ENCODE measurements around the gene ANKRD55.
"Not testable (repeated sequence)": the region's sequence is repeated elsewhere in the genome, so short reads cannot be mapped to it uniquely, and the experiment has no call there.

The ANKRD55 gene

DNA sequence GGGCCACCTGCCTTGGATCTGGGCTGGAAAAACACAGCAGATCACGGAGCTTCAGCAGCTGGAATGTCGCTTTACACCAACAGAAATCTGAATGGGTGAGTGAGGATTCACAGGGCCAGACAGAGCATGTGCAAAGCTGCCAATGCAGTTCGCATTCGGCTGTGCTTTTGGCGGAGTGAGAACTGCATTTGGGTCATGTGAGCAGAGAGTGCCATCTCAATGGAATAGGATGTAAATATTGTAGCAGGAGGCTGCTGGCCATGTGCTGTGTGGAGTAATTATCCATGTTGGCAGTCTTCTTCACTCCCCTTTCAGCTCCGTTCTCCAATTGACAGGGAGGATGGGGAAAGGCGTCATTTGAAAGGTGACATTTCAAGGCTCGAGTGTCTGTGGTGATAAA is at the start of gene ANKRD55:
Gene ANKRD55 (minus strand): TSS at position 101 of the 400 bp plus-strand sequence. CDS start 417 bp downstream, outside the sequence.
- DNase-seq = no peak

DNA sequence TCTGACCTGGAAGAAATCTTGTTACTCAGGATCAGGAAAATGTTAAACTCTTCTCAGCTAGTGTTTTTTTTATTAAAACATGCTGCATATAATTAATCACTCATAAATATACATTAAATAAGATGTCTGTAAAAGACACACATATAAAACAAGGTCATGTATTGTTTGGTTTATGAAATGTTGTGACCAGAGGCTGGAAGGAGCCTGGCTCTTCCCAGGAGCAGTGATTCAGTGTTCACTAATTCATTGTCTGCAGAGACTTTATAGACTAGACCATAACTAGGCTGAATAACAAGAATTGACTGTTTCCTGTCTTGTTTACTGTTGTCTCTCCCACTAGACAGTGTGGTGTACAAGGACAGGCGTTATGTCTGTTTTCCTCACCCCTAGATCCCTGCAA is 49.1 kb upstream of the ANKRD55 start:
- no peak for DNase-seq

DNA sequence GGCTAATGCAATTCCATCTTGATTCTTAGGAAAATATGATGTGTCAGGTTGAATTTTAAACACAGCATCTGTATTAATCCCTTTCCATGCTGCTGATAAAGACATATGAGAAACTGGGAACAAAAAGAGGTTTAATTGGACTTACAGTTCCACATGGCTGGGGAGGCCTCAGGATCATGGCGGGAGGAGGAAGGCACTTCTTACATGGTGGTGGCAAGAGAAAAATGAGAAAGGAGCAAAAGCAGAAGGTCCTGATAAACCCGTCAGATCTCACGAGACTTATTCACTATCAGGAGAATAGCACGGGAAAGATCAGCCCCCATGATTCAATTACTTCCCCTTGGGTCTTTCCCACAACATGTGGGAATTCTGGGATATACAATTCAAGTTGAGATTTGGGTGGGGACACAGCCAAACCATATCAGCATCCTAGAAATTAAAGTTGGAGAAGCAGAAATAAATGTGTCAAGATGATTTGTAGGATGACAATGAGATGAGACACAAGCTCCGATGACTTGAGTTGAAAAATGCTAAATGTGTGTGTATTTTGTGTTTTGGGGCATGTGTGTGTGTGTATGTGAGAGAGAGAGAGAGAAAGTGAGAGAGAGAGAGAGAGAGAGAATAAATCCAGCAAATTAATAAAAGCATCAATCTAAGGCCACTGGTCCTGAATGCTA is 48.5 kb upstream of the ANKRD55 start:
- DNase-seq = no peak

DNA sequence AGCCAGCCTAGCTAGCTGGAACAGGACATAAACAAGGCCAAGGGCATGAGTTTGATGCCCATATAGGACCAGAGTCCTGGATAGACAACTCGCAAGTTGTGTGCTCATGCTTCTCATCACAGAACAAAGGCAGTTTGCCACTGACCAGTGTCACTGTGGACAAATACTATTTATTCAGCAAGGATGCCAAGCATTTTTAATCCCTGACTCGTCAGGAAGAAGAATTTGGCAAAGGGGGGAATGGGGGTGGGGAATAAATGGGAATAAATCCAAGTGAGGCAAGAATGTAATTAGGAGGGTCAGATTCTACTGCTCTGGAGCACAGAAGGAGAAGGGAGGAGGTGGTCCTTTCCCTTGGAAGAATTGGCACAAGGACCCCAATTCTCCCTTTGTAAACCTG is 46.8 kb upstream of the ANKRD55 start:
- no peak for DNase-seq

DNA sequence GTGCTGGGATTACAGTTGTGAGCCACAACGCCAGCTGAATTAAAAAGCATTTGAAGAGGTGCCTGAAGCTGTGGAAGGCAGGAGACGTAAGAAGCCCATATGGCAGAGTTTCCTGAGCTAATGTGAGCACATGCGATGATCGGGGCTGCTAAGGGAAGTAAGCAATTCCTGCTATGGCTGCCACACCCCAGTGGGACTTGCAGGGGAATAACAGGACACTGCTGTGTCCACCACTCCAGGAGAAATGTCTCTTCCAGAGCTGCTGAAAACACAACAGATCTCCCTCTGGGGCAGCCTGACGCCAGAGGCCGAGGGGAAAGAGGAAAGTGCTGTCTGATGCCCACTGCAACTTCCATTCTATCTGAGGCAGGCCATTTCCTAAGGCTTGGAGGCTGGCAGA is 46.2 kb upstream of the ANKRD55 start:
- no peak for DNase-seq

DNA sequence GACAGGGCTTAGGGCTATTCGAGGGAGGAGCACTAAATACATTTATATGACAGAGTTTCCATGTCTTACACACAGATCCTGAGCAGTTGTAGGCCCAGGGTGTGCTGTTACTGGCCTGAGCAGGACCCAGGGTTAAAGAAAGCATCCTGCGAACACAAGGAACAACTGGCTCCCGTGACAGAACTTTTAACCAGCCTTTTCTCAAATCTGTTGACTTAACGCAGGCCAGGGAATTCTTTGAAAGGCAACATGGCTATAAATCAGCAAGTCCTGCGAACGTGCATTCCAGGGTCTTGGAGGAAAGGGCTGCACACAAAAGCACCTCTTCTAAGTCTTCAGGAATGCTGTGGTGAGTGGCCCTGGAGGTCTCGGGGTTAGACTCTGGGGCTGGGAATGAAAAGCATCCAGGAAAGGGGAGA is 45.2 kb upstream of the ANKRD55 start:
- DNase-seq = no peak

DNA sequence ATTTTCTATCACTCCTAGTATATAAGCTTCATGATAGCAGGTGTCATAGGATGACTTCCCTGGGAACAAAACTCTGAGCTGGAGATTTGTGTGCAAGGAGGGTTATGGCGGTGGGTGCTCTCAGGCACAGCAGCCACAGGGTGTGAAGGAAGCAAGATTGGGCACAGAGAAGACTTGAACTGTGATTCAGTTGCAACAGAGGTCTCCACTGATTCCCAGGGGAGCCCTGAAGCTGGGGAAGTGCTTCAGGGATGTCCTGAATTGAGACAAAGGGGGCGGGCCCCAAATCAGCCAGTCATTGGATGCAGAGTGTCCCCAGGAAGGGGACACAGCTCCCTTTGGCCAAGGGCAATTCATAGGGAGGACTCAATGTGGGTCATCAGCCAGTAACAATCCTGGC is 44.4 kb upstream of the ANKRD55 start:
- no peak for DNase-seq

DNA sequence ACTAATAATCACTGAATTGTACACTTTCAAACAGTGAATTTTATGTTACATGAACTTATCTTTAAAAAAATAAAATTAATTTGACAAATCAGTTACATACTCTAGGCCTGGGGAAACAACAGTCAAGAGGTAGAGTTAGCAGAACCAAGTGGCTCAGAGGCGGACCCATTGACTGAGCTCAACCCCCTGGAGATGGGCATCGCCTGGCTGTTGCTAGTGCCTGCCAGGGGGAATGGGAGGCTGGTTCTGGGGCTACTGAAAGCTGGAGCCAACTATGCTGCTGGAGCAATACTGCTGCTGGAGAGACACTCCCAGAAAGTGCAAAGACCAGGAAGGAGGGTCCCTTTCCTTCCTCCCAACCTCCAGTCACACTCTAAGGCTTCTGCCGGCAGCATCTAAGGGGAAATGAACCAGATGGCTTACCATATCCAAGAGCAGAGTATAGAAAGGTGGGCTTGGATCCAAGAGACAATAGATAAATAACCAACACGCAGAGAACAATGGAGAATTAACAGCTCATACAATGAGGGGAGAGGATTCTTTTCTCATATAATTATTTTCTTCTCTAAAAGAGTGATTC is 40.3 kb upstream of the ANKRD55 start:
- no peak for DNase-seq

DNA sequence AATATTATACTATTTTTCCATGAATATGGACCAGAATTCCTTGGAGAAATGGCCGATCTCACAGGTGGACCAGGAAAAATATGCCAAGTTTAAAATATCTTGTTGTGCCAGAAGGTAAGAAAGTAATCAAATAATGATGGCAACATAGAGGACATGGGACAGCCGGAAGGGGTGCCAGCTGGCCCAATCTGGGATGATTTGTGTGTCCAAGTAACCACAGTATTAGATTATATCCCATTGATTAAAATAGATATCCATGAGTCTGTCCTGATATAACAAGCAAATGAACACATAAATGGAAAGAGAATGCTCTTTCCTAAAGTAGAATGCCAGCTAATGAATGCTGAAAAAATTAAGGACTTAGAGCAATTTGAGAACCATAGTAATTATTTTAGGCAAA is 39.6 kb upstream of the ANKRD55 start:
- DNase-seq = no peak

DNA sequence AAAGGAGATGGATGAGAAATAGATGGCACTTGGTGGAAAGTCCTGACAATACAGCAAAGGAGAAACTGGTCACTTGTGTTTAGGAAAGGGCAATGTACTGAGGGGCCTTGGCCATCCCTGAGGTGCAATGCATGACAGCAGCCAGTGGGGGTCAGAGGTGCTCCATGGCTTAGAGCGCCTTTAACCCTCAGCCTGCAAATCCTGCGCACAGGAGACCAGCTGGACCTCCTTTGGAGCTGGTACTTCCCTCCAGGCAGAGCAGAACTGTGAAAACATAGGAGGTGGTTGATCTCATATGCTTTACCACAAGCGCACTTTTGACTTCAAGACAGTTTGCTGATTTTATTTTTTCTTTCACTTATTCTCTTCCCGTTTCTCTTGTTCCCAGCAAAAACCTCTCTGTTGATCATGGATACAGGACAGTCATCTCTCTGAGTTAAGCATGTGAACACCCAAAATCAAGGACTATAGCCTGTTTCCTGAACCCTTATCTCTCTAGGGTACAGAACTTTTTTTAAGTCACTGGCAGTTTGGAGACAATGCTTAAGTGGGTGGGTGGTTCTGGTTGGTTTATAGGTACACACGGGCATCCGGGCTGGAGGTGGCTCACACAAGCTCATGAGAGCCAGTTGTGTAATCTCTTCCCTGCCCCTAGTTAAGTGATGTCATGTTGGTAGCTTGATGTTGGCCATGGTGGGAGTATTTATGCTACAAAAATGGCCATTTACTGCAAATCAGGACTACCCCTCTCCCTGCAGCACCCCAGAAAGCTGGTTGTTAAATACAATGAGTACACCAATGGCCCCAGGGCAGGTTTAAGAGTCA is 37.6 kb upstream of the ANKRD55 start:
- DNase-seq = peak; percentile 79

DNA sequence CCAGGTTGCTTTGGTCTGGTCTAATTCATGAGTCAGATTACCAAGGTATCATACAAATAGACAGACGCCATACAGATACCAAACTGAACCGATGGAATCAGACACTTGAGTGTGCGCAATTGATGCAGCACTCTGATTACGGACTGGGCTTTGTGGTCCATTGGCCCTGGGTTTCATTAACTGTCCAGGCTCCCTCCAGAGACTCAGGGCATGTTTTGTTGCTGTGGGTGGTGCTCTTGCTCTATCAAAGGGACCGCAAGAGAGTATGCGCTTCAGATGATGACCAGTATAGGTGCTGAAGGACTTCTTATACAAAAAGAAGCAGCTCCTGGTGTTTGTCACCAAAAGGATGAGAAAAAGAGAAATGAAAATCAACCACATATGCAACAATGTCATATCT is 36.9 kb upstream of the ANKRD55 start:
- DNase-seq = no peak

DNA sequence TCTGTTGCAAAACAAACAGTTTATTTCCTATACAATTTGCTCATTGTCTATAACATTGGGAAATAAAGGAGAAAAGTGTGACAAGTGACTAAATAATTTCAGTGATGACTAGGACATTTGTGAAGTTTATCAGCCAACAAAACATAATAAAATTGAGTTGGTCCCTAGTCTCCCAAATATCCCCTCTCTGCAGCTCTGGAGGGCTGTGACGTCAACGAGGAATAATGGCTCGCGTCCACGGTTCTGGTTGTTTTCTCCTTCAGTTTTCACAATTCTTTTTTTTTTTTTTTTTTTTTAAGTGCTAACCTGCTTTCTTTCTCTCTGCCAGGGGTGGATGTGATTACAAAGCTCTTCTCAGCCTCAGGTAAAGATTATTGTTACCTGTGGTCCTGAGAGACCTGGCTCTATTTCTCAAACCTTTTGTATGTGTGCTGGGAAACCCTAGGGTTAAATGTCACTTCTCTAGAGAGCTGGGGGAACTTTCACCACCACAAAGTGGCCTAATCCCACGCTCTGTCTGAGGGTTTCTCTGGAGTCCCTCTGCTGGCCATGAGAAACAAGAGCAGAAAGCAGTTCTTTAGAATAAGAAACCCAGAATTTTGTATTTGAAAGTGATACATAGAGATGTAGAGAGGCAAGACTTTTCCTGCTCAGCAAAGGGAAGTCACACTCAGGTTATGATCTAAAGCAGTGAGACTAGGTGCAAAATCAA is 36.2 kb upstream of the ANKRD55 start:
- no peak for DNase-seq

DNA sequence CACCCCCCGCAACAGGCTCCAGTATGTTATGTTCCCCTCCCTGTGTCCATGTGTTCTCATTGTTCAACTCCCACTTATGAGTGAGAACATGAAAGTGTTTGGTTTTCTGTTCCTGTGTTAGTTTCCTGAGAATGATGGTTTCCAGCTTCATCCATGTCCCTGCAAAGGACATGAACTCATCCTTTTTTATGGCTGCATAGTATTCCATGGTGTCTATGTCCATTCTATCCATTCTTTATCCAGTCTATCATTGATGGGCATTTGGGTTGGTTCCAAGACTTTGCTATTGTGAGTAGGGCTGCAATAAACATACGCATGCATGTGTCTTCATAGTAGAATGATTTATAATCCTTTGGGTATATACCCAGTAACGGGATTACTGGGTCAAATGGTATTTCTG is 35.6 kb upstream of the ANKRD55 start:
- not testable (repeated sequence) for DNase-seq

DNA sequence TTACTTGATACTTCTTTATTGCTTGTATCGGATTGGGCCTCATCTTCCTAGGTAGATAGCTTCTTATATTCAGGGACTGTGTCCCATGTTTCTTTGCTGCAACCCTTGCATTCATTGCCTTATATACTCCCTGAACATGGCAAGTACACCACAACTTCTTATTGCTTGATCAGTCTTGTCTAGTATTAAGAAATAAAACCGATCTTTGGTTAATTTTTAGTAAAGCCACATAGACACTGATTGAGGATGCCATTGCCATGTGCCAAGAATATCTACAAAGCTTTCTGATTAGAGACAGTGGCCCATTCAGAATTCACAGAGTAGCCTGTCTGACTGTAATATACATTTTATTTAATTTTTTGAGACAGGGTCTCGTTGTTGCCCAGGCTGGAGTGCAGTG is 34.7 kb upstream of the ANKRD55 start:
- no peak for DNase-seq

DNA sequence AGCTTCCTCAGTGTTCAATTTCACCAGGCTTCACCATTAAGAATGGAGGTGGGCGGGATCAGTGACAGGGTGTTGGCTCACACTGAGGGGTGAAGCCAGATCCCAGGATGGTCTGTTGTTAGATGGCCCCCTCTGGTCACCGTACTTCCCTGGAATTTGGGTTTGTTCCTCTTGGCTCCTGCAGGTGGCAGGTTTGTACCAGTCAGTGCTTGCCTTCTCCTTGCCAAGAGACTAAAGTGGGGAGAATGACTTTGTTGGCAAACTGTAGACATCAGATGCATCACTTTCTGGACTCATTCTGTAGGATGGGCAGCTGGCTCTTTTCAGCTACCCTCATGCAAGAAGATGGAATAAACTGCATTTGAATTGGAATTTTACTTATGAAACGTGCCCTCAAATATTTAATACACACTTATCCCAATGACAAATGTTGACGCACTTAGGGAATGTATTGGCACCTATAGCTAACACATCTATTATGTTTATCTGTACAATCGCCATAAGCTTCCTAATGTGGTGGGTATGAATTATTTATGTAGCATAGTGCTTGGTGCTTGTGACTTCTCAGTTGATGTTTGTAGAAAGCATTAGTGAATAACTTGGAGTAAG is 31.4 kb upstream of the ANKRD55 start:
- no peak for DNase-seq

DNA sequence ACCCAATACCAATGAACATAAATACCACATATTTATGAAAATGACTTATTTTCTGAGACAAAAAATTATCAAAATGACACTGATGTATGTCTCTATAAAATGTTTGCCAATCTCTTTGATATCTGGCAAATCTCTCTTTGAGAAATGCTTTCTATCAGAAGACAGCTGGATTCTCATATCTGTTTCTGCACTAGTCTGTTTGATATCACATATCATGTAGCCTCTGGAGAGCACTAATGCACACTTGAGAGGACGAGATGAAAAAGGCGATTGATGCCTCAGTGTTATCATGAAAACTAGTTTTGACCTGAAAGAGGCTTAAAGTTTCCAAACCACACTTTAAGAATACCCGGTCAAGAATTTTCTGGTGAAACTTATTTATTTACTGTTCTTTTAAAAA is 29.1 kb upstream of the ANKRD55 start:
- DNase-seq = no peak

DNA sequence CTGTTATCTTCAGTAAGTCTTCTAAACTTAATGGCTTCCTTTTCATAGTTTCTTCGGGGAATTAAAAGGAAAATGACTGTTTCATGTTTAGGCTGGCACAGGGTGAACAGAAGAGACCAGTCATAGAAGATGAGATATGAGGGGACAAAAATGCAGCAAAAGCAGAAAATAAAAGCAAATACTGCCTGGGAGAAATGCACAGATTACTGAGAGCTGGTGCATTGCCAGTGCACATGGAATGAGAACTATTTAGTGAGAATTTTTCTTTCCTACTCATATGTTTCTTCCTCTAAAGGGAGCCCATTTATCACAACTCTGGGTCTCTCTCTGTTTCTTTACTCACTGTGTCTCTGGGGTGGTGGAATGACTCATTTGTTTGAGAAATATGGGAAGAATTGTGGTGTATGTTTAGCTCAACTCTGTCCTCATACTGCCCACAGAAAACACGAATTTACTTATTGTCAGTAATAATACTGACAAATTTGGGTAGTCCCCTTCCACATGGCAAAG is 25.9 kb upstream of the ANKRD55 start:
- DNase-seq = no peak

DNA sequence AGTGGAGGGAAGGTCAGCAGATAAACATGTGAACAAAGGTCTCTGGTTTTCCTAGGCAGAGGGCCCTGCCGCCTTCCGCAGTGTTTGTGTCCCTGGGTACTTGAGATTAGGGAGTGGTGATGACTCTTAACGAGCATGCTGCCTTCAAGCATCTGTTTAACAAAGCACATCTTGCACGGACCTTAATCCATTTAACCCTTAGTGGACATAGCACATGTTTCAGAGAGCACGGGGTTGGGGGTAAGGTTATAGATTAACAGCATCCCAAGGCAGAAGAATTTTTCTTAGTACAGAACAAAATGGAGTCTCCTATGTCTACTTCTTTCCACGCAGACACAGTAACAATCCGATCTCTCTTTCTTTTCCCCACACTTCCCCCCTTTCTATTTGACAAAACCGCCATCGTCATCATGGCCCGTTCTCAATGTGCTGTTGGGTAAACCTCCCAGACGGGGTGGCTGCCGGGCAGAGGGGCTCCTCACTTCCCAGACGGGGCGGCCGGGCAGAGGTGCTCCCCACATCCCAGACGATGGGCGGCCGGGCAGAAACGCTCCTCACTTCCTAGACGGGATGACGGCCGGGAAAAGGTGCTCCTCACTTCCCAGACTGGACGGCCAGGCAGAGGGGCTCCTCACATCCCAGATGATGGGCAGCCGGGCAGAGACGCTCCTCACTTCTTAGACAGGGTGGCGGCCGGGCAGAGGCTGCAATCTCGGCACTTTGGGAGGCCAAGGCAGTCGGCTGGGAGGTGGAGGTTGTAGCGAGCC is 24.8 kb upstream of the ANKRD55 start:
- DNase-seq = not testable (repeated sequence)

DNA sequence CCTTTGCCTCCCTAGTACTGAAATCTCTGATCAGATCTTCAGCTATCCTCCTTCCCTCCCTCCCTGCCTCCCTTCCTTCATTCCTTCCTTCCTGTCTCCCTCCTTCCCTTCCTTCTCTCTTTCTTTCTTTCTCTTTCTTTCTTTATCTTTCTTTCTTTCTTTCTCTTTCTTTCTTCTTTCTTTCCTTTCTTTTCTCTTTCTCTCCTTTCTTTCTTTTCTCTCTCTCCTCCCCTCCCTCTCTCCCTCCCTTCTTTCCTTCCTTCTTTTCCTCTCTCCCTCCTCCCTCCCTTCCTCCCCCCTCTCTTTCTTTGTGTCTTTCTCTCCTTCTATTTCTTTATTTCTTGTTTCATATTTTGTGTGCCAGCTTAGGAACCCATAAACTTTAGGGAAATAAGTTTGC is 23.9 kb upstream of the ANKRD55 start:
- DNase-seq = no peak

DNA sequence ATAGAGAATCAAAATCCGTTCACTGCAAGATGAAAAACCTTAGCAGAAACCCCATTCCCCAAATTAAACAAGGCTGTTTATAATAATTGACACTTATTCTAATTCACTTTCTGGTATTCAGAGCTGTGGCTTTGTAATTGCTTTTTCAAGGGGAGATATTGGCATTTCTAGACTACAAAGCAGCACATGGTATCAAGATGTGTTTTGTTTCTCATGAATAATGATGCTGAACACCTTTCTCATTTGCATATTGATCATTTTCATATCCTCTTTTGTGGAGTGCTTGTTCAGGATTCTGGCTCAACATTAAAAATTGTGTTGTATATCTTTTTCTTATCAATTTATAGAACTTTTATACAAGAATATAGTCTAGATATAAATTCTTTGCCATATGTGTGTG is 22.4 kb upstream of the ANKRD55 start:
- no peak for DNase-seq

DNA sequence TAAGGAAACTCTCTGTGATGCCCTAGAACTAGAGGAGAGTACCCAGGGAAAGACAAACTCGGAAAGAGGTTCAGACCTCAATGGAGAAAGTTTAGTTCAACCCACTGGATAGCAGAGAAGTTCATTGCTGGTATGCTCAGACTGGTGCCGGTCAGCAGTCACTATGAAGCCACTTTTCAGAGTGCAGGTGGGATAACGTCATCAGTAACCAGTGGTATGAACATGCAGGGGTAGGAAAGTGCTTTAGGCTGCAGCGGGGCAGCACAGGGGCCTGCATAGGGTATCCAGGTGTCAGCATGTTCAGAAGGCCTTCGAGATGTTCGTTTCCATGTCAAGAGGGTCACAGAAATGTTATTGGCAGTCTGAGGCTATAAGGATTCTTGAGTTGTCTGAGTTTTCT is 20.8 kb upstream of the ANKRD55 start:
- no peak for DNase-seq

DNA sequence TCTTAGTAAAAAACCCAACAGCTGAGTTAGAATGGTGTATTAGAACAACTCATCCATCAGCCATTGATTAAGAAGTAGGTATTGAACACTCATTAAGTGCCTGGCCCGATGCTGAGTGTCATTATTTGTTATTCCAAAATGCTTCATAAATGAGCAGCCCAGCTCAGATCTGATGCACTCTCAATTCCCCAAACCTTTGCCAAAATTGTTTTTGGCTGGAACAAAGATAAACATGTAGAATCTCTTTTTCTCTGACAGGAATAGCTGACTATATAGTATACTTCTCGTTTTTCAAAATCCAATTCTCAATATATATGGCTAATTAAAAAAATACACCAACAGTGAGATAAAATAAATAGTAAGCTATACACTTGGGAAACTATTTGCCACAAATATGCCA is 20.0 kb upstream of the ANKRD55 start:
- no peak for DNase-seq

Data from activated CD4-positive, CD25-positive, alpha-beta regulatory T cell treated with anti-CD3 and anti-CD28 coated beads, Interleukin-2, amount 50 U/mL, for 72 hours (primary cell).